GM19395 (cell line): Measurements from ENCODE around the gene TIMM17B.
A peak's percentile ranks its signal among the peaks of the same experiment; 100 is the strongest.

Experiments used
- ATAC-seq: cut with Tn5 transposase; IDR thresholded peaks from one replicate; pipeline ENCODE4 v1.9.1; 2021; ENCODE audit warnings: mild to moderate bottlenecking, moderate library complexity; ENCODE audit not compliant: unreplicated experiment

The TIMM17B gene

GRCh38 chrX:48897625-48898306 lies at the start of gene TIMM17B, which contains the start of gene PQBP1:
Gene TIMM17B (minus strand): TSS chrX:48897768. CDS start chrX:48897749, 19 bp downstream.
Gene PQBP1 (plus strand): TSS chrX:48897930. CDS start chrX:48898510, 580 bp downstream.
- ATAC-seq, result peak; percentile 84

- peak; percentile 64 for ATAC-seq
Observed at GRCh38 chrX:48945517-48946348, 48.2 kb upstream of the TIMM17B start.

- ATAC-seq, result no peak
Observed at GRCh38 chrX:48942895-48943294, 45.3 kb upstream of the TIMM17B start.

GRCh38 chrX:48940404-48940955 lies 42.9 kb upstream of the TIMM17B start:
- no peak for ATAC-seq

GRCh38 chrX:48939524-48940228 lies 42.1 kb upstream of the TIMM17B start:
- ATAC-seq, result no peak

- peak; percentile 61 for ATAC-seq
Observed at GRCh38 chrX:48938721-48939425, 41.3 kb upstream of the TIMM17B start.

- ATAC-seq, result peak; percentile 55
Observed at GRCh38 chrX:48937054-48937907, 39.7 kb upstream of the TIMM17B start.

GRCh38 chrX:48936429-48937053 lies 39.0 kb upstream of the TIMM17B start:
- no peak for ATAC-seq

GRCh38 chrX:48935301-48935670 lies 37.7 kb upstream of the TIMM17B start:
- ATAC-seq, result no peak

- ATAC-seq, result no peak
Observed at GRCh38 chrX:48934581-48935300, 37.2 kb upstream of the TIMM17B start.

- no peak for ATAC-seq
Observed at GRCh38 chrX:48933757-48934156, 36.2 kb upstream of the TIMM17B start.

GRCh38 chrX:48927736-48928382 lies 30.3 kb upstream of the TIMM17B start:
- no peak for ATAC-seq

GRCh38 chrX:48927123-48927522 lies 29.6 kb upstream of the TIMM17B start:
- no peak for ATAC-seq

- no peak for ATAC-seq
Observed at GRCh38 chrX:48924270-48924669, 26.7 kb upstream of the TIMM17B start.

GRCh38 chrX:48923771-48924170 lies 26.2 kb upstream of the TIMM17B start:
- no peak for ATAC-seq

- ATAC-seq, result no peak
Observed at GRCh38 chrX:48920718-48921104, 23.1 kb upstream of the TIMM17B start.

- no peak for ATAC-seq
Observed at GRCh38 chrX:48919947-48920717, 22.6 kb upstream of the TIMM17B start.
